Epidermal melanocyte (primary cell): ENCODE results near the gene HK3.
"Not testable (repeated sequence)": the region's sequence is repeated elsewhere in the genome, so short reads cannot be mapped to it uniquely, and the experiment has no call there.

ENCODE experiments used
- DNase-seq: peaks from one replicate; pipeline ENCODE4 v3.0.0; 2011; ENCODE audit warnings: low spot score; ENCODE audit not compliant: insufficient read length

HK3 gene

GRCh38 chr5:176883700-176884570, 15.2 kb downstream of the HK3 start:
- no peak for DNase-seq

DNA sequence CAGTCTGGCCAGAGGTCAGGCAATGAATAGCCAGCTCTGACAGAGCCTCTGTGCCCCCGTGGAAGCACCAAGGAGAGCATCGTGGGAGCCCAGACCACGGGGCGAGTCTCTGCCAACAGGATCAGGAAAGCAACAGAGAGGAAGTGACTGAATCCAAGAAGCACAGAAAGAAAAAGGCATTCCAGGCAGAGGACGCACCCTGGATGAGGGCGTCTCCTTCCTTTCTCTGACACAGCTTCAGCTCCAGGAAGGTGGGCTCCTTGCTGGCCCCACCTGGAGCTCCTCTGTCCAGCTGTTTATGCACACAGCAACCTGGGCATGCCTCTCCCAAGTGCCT, 16.6 kb downstream of the HK3 start:
- no peak for DNase-seq

- DNase-seq, result no peak
Observed at GRCh38 chr5:176881816-176882566, 17.2 kb downstream of the HK3 start.

DNA sequence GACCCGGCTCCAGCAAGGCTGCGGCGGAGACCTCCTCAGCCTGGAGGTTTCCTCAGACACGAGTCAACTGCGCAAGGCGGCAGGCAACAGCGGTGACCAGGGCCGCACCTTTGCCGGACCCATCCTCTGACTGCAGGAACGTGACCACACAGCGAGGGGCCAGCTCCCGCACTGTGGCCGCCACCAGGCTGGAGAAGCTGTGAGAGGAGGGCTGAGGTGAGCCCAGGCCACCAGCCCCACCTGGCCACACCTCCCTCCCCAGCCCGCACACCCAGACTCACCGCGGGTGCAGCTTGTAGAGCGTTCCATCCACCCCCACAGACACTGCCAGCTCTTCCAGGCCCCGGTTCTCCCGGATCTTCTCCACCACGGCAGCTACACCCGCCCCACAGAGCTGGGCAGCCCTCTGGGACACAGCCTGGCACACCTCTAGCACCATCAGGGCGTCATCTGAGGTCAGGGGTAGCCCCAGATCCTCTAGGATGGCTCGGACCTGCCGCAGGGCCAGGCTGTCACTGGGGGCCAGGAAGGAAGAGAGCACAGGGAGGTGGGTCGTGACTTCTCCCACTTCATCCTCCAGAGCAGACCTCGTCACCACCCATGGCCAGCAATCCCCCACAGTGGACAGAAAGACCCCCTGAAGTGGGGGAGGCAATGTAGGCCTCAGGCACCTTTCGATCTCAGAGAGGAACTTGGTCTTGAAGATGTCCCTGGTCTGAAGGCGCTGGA, 18.0 kb downstream of the HK3 start:
- DNase-seq, result no peak

DNA sequence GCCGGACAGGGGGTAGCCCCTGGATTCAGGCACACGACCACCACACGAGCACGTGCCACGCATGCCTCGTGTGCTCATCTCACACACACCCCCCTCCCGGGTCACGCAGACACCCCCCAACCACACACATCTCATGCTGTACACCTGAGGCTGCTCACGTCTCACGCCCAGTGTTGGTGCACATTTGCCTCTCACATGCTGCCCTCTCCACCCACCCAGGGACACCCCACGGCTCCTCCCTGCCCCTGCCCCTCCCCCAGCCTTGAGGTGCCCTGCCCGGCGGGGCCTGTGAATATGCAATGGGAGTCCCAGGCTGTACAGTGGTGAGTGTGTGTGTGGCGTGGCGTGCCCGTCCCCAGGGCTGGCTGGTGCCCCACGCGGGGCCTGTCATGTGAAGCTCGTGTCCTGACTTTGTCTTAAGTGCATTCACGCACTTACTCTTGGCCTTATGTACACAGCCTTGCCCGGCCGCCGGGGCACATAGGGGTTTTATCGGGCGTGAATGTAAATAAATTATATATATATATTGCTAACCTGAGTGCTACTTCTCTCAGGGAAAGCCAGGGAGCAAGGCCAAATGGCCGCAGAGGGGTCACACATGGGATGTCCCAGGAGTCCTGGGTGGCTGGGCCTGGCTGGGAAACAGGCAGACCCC, 18.7 kb downstream of the HK3 start:
- no peak for DNase-seq

- no peak for DNase-seq
Observed at GRCh38 chr5:176879663-176880361, 19.3 kb downstream of the HK3 start.

- no peak for DNase-seq
Observed at GRCh38 chr5:176878906-176879662, 20.1 kb downstream of the HK3 start.

DNA sequence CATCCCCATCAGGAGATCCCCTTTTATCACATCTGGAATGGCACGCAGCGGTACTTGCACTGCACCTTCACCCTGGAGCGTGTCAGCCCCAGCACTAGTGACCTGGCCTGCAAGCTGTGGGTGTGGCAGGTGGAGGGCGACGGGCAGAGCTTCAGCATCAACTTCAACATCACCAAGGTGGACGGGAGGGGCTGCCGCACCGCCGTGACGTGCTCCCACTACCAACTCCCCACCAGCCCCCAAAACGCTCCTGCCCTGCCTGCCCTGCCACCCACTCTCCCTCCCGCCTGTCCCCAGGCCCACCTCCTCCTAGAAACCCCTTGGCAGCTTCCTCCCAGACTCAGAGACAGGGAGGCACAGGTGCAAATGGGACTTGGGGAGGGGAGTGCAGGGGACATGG, 20.7 kb downstream of the HK3 start:
- no peak for DNase-seq

- DNase-seq, result no peak
Observed at GRCh38 chr5:176877793-176878331, 21.3 kb downstream of the HK3 start.

DNA sequence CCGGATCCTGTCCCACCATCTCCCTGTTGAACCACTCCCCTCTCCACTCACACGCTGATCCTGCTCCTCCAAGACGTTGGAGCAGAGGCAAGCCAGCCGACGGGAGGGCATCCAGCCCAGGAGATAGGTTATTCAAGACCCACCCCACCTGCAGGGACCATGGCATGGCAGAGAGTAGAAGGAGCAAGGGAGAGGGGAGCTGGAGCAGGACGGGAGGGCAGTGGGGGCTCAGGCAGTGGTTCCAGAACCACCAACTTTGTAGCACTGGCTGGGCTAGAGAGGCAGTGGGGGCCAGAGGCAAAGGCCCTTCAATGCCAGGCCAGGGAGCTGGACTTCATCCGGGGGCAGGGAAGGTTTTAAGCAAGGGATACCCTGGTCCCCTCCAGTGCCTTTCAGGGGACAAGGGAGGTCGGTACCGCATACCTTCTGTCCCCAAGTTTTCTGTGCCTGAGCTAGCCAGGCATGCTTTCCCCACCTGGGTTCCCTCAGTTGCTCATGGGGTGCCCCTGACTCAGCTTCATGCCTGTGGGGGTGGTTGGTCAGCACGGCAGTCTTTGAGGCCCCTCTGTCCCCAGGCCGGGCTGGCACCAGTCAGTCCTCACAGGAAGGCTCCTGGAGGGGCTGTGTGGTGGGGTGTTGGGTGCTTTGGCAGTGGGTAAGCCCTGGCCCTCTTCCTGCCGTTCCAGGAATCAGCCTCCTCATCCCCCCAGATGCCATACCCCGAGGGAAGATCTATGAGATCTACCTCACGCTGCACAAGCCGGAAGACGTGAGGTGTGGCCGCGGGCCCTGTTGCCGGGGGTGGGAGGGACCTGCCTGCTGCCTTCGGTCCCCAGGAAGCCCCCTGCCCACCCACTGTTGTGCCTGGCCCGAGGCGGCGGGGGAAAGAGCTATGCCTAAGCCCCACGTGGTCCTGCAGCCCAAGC, 22.4 kb downstream of the HK3 start:
- no peak for DNase-seq

DNA sequence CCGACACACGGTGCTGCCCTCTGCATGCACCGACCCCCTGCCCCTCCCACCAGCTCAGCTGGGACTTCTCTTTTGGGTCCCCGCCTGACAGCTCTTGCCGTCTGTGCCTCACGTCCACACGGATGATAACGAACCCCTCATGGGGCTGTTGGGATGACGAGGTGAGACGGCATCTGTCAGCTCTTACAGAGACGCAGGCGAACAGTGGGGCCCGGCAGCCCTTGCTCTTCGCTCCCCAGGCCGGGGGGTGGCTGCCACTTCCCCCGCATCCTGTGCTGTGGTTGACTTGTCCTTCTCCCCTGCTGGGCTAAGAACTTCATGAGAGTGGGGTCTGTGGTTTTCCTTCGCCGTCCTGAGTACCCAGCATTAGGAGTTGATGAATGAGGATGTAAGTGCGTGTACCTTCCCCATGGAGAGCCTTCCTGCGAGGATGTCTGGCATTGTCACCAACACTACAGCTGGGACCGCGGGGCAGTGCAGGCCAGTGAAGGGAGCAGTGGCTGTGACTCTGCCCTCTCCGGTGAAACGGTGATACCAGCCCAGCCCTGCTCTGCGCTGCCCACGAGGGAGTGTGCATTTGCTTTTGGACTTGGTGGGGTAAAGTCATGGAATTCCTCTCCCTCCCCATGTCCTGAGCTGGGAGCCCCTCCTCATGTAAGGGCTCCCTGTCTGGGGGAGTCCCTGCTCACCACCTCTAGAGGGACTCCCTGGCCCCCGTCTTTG, 23.2 kb downstream of the HK3 start:
- no peak for DNase-seq

GRCh38 chr5:176875014-176875550, 24.1 kb downstream of the HK3 start:
- DNase-seq, result no peak

GRCh38 chr5:176874198-176874780, 24.9 kb downstream of the HK3 start:
- DNase-seq, result no peak

DNA sequence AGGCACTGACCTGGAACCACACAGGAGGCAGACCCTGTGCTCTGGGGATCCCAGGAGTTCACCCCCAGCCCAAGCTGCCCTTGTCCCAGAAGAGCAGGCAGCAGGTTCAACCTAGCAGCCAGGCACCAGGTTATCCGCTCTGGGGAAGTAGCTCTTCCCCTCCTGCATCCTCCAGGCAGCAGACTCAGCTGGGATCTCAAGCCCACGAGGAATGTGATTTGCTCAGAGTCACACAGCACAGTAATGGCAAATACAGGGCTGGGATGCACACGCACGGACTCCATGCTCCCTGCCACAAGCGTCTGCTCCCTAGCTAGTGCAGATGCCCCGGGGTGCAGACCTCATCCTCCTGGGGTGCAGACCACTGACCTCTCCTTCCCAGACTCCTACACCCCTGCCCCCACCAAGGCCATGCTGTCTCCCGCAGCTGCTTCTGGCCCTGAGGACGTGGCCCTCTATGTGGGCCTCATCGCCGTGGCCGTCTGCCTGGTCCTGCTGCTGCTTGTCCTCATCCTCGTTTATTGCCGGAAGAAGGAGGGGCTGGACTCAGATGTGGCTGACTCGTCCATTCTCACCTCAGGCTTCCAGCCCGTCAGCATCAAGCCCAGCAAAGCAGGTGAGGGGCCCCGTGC, 25.5 kb downstream of the HK3 start:
- no peak for DNase-seq

- DNase-seq, result not testable (repeated sequence)
Observed at GRCh38 chr5:176873011-176873410, 26.1 kb downstream of the HK3 start.

DNA sequence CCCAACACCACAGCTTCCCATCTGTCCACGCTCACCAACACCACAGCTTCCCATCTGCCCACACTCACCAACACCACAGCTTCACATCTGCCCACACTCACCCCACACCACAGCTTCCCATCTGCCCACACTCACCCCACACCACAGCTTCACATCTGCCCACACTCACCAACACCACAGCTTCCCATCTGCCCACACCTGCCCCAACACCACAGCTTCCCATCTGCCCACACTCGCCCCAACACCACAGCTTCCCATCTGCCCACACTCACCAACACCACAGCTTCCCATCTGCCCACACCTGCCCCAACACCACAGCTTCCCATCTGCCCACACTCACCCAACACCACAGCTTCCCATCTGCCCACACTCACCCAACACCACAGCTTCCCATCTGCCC, 26.6 kb downstream of the HK3 start:
- DNase-seq, result not testable (repeated sequence)

- not testable (repeated sequence) for DNase-seq
Observed at GRCh38 chr5:176870644-176871043, 28.5 kb downstream of the HK3 start.
